Effector memory CD8-positive, alpha-beta T cell (primary cell): Measurements from ENCODE around the gene OR7C1.

Experiments used
- ATAC-seq: fragments of 150-1000 bp; cut with Tn5 transposase; replicated peaks from 2 replicates; pipeline ENCODE4 v1.10.0; 2021; ENCODE audit warnings: mild to moderate bottlenecking, moderate library complexity
- DNase-seq, 3 experiments: peaks; one replicate each; pipeline ENCODE4 v3.0.0; 2021
- H3K27ac Mint-ChIP-seq, 2 donors: one replicate each; pipeline ENCODE4 v1.8.0; 2022; ENCODE audit warnings: mild to moderate bottlenecking in 2 of 2, mixed read lengths in 2 of 2, moderate library complexity in 2 of 2
- H3K27me3 Mint-ChIP-seq, 2 donors: one replicate each; pipeline ENCODE4 v1.8.0; 2022; ENCODE audit warnings: mixed read lengths in 2 of 2
- H3K36me3 Mint-ChIP-seq: one replicate; pipeline ENCODE4 v1.8.0; 2022; ENCODE audit warnings: mild to moderate bottlenecking, moderate library complexity, mixed read lengths; ENCODE audit not compliant: insufficient read depth
- H3K4me1 Mint-ChIP-seq, 2 donors: one replicate each; pipeline ENCODE4 v1.8.0; 2022; ENCODE audit warnings: low read depth in 2 of 2, mixed read lengths in 2 of 2
- H3K4me3 Mint-ChIP-seq, 2 donors: one replicate each; pipeline ENCODE4 v1.8.0; 2022; ENCODE audit warnings: mild to moderate bottlenecking in 2 of 2, mixed read lengths in 2 of 2, moderate library complexity in 2 of 2
- H3K9me3 Mint-ChIP-seq, 2 donors: one replicate each; pipeline ENCODE4 v1.8.0; 2022; ENCODE audit warnings: mixed read lengths in 2 of 2
- total RNA-seq, 9 experiments: gene quantifications; one replicate each; lab custom pipeline; 2026; lab: John Stamatoyannopoulos, UW

OR7C1 gene
- total RNA-seq, result 0 reads per million in 9 experiments

- Mint-ChIP-seq H3K27me3 (peaks cover 24 to 55% of the 10 kb centered on the region in 2 donors), H3K27ac (no peak within 1 kb of the TSS), H3K4me1 (no peaks in the 10 kb centered on the region), H3K36me3 (no peaks in the 10 kb centered on the region), H3K4me3 (no peak within 1 kb of the TSS), H3K9me3 (no peaks in the 10 kb centered on the region)
- ATAC-seq (no peak), DNase-seq (no peak)
Measured at GRCh38 chr19:14835011-14835410, at the start of gene OR7C1, which contains the start of gene OR7A5. TSS of gene OR7C1 (minus strand) at chr19:14835185. CDS start at chr19:14800136, 35,049 bp downstream. TSS of gene OR7A5 (minus strand) at chr19:14835185. CDS start at chr19:14828241, 6,944 bp downstream.

GRCh38 chr19:14871619-14872230 is 36.7 kb upstream of the OR7C1 start:
- Mint-ChIP-seq H3K4me1 (no peaks in the 10 kb centered on the region), H3K27me3 (peaks cover 48 to 69% of the 10 kb centered on the region in 2 donors), H3K4me3 (no peak overlapping the region), H3K36me3 (no peaks in the 10 kb centered on the region), H3K27ac (no peak overlapping the region), H3K9me3 (no peaks in the 10 kb centered on the region)
- ATAC-seq (no peak), DNase-seq (no peak)

GRCh38 chr19:14868497-14868896 is 33.5 kb upstream of the OR7C1 start:
- ATAC-seq (no peak), DNase-seq (no peak)
- Mint-ChIP-seq H3K4me3 (no peak overlapping the region), H3K27ac (no peak overlapping the region), H3K4me1 (no peaks in the 10 kb centered on the region), H3K9me3 (no peaks in the 10 kb centered on the region), H3K36me3 (no peaks in the 10 kb centered on the region), H3K27me3 (peaks cover 43 to 74% of the 10 kb centered on the region in 2 donors)

GRCh38 chr19:14848822-14849221 is 13.8 kb upstream of the OR7C1 start, which contains the start of gene OR7A10:
TSS of gene OR7A10 (minus strand) at chr19:14848922. CDS start at chr19:14841877, 7,045 bp downstream.
- Mint-ChIP-seq H3K4me1 (no peaks in the 10 kb centered on the region), H3K9me3 (peaks cover 0 to 2% of the 10 kb centered on the region in 2 donors), H3K27me3 (peaks cover 49 to 65% of the 10 kb centered on the region in 2 donors), H3K4me3 (no peak within 1 kb of the TSS), H3K36me3 (no peaks in the 10 kb centered on the region), H3K27ac (no peak within 1 kb of the TSS)
- no peak for ATAC-seq
- no peak for DNase-seq

- H3K36me3 Mint-ChIP-seq, result no peaks in the 10 kb centered on the region
- H3K4me3 Mint-ChIP-seq, result no peak overlapping the region
- DNase-seq, result no peak
- no peaks in the 10 kb centered on the region for H3K4me1 Mint-ChIP-seq
- ATAC-seq, result no peak
- H3K27me3 Mint-ChIP-seq, result peaks cover 49 to 70% of the 10 kb centered on the region in 2 donors
- H3K9me3 Mint-ChIP-seq, result peaks cover 0 to 2% of the 10 kb centered on the region in 2 donors
- no peak overlapping the region for H3K27ac Mint-ChIP-seq
Measured at GRCh38 chr19:14843578-14843977, 8.6 kb upstream of the OR7C1 start.

- Mint-ChIP-seq H3K36me3 (no peaks in the 10 kb centered on the region), H3K27ac (no peak overlapping the region), H3K4me3 (no peak overlapping the region), H3K27me3 (peaks cover 45 to 66% of the 10 kb centered on the region in 2 donors), H3K4me1 (no peaks in the 10 kb centered on the region), H3K9me3 (peaks cover 0 to 2% of the 10 kb centered on the region in 2 donors)
- DNase-seq (no peak), ATAC-seq (no peak)
Measured at GRCh38 chr19:14843169-14843568, 8.2 kb upstream of the OR7C1 start.

GRCh38 chr19:14840206-14840605 is 5.2 kb upstream of the OR7C1 start:
- no peaks in the 10 kb centered on the region for H3K4me1 Mint-ChIP-seq
- no peak overlapping the region for H3K4me3 Mint-ChIP-seq
- DNase-seq (no peak), ATAC-seq (no peak)
- no peaks in the 10 kb centered on the region for H3K36me3 Mint-ChIP-seq
- H3K27ac Mint-ChIP-seq, result no peak overlapping the region
- H3K9me3 Mint-ChIP-seq, result no peaks in the 10 kb centered on the region
- peaks cover 46 to 78% of the 10 kb centered on the region in 2 donors for H3K27me3 Mint-ChIP-seq

- Mint-ChIP-seq H3K4me1 (no peaks in the 10 kb centered on the region), H3K27me3 (peaks cover 32 to 68% of the 10 kb centered on the region in 2 donors), H3K9me3 (no peaks in the 10 kb centered on the region), H3K27ac (no peak overlapping the region), H3K4me3 (no peak overlapping the region), H3K36me3 (no peaks in the 10 kb centered on the region)
- ATAC-seq, result no peak
- no peak for DNase-seq
Measured at GRCh38 chr19:14837391-14837790, 2.4 kb upstream of the OR7C1 start.

GRCh38 chr19:14830702-14831101 is 4.3 kb downstream of the OR7C1 start:
- Mint-ChIP-seq H3K4me3 (no peak overlapping the region), H3K36me3 (no peaks in the 10 kb centered on the region), H3K27me3 (peaks cover 50 to 71% of the 10 kb centered on the region in 2 donors), H3K27ac (no peak overlapping the region), H3K9me3 (no peaks in the 10 kb centered on the region), H3K4me1 (no peaks in the 10 kb centered on the region)
- ATAC-seq (no peak), DNase-seq (no peak)

GRCh38 chr19:14826006-14826405 is 9.0 kb downstream of the OR7C1 start:
- H3K36me3 Mint-ChIP-seq, result no peaks in the 10 kb centered on the region
- DNase-seq (no peak), ATAC-seq (no peak)
- H3K27ac Mint-ChIP-seq, result no peak overlapping the region
- no peaks in the 10 kb centered on the region for H3K9me3 Mint-ChIP-seq
- H3K27me3 Mint-ChIP-seq, result peaks cover 68 to 95% of the 10 kb centered on the region in 2 donors
- H3K4me3 Mint-ChIP-seq, result no peak overlapping the region
- H3K4me1 Mint-ChIP-seq, result no peaks in the 10 kb centered on the region

GRCh38 chr19:14821937-14822336 is 13.0 kb downstream of the OR7C1 start:
- peaks cover 55 to 79% of the 10 kb centered on the region in 2 donors for H3K27me3 Mint-ChIP-seq
- no peak for ATAC-seq
- no peaks in the 10 kb centered on the region for H3K9me3 Mint-ChIP-seq
- no peaks in the 10 kb centered on the region for H3K4me1 Mint-ChIP-seq
- no peak for DNase-seq
- H3K36me3 Mint-ChIP-seq, result no peaks in the 10 kb centered on the region
- no peak overlapping the region for H3K27ac Mint-ChIP-seq
- no peak overlapping the region for H3K4me3 Mint-ChIP-seq

GRCh38 chr19:14818588-14818987 is 16.4 kb downstream of the OR7C1 start:
- no peak overlapping the region for H3K27ac Mint-ChIP-seq
- H3K27me3 Mint-ChIP-seq, result peaks cover 24 to 45% of the 10 kb centered on the region in 2 donors
- no peak for ATAC-seq
- no peaks in the 10 kb centered on the region for H3K9me3 Mint-ChIP-seq
- no peaks in the 10 kb centered on the region for H3K4me1 Mint-ChIP-seq
- no peaks in the 10 kb centered on the region for H3K36me3 Mint-ChIP-seq
- DNase-seq, result no peak
- no peak overlapping the region for H3K4me3 Mint-ChIP-seq

- Mint-ChIP-seq H3K27ac (no peak overlapping the region), H3K27me3 (peaks cover 16 to 39% of the 10 kb centered on the region in 2 donors), H3K9me3 (no peaks in the 10 kb centered on the region), H3K4me3 (no peak overlapping the region), H3K4me1 (no peaks in the 10 kb centered on the region), H3K36me3 (no peaks in the 10 kb centered on the region)
- ATAC-seq (no peak), DNase-seq (no peak)
Measured at GRCh38 chr19:14817052-14817451, 17.9 kb downstream of the OR7C1 start.

- H3K36me3 Mint-ChIP-seq, result no peaks in the 10 kb centered on the region
- ATAC-seq, result no peak
- H3K4me1 Mint-ChIP-seq, result no peaks in the 10 kb centered on the region
- no peaks in the 10 kb centered on the region for H3K9me3 Mint-ChIP-seq
- H3K4me3 Mint-ChIP-seq, result no peak overlapping the region
- no peak overlapping the region for H3K27ac Mint-ChIP-seq
- H3K27me3 Mint-ChIP-seq, result peaks cover 6 to 29% of the 10 kb centered on the region in 2 donors
- no peak for DNase-seq
Measured at GRCh38 chr19:14814982-14815652, 19.9 kb downstream of the OR7C1 start.
